Occipital lobe (tissue), 2 donors: ENCODE data around the gene VGLL4. TPM values are rescaled to one million over a fixed set of nuclear protein-coding genes. Genes with fewer than 3 reads are reported as not detected.

Experiments used
- DNase-seq: peaks from one replicate; lab custom pipeline; 2025; lab: John Stamatoyannopoulos, UW
- total RNA-seq: library from RNA; depleted of rRNA; stranded (reverse); fragments of >200 nt; gene quantifications from one replicate; pipeline ENCODE4 v1.2.3, GENCODE V29; 2014

VGLL4 gene
- total RNA-seq, 1 donor from 2014 or later: 86.1 TPM

- no peak for DNase-seq
Observed at GRCh38 chr3:11553436-11554235, 90.1 kb downstream of the VGLL4 start.

DNA sequence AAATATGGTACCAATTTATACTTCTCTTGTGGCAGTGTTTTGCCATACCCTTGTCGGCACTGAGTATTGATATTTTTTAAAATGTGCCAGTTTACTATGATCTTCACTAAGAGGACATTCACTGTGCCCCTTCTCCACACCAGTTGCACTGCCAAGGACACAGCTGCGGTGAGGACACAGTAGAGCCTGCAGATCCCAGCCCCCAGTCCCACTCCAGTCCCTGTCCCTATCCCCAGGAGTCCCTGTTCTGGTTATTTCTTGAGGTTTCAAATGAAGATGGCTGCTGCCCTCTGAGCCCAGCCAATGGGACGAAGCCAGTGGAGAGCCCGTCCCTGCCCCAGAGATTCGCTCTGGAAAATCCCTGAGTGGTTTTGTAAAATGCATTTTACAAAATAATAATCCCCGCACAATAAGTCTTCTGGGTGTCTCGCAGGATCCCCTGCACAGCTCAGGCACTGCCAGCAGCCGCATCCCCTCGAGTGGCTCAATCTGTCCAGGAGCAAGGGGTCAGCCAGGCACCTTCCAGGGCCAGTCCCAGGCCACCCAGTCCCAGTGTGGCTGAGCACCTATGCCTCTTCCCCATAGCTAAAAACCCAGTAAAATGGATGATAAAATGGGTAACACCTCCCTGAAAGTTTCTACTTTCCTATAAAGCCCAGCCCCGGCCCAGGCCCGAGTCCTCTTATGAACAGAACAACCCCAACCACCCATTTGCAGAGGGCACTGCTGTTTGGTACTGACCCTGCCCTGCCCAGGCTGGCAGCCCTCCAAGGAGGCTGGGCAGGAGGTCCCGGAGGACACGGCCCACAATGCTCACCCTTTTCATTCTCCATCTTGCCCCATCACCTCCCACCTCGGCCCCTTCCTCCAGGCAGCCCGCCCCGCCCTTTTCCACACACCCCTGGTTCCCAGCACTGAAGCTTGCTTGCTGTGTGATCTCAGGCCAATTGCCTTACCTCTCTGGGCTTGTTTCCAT is 91.1 kb downstream of the VGLL4 start:
- DNase-seq: no peak

DNA sequence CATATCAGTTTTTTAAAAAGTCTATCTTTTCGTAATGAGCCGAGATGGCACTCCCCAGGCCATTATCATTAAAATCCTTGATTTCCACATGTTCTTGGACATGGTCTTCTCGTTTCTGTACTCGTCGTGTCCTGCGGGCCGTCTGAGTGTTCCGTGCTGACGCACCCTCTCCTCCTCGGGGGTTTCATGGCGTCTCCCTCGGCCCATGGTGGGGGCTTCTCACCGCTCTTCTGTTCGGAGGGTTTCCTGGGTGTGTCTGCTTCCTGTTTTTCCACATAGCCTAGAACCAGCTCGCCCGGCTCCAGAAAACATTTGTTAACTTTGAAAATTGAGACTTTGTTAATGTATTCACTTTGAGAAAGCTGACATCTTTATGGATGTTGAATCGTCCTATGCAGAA is 92.7 kb downstream of the VGLL4 start:
- DNase-seq: no peak

- DNase-seq: no peak
Observed at GRCh38 chr3:11549580-11550140, 94.1 kb downstream of the VGLL4 start.

DNA sequence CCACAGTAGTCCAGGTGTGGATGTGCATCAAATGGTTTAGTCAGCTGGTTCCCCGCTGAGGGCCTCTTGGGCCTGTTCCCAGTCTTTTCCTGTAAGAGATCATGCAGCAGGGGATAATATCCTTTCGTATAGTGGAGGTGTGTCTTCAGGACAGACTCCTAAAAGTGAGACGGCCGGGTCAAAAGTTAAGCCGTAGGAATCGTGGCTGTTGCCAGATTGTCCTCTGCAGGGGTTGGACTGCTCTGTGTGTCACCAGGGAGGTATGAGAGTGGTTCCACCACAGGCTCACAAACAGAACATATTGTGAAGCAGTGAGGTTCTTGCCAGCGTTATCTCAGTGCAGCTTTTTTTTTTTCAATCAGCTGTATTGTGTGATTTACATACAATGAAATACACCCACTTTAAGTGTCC is 95.0 kb downstream of the VGLL4 start:
- no peak for DNase-seq

GRCh38 chr3:11547498-11547897 is 96.2 kb downstream of the VGLL4 start:
- DNase-seq: no peak

DNA sequence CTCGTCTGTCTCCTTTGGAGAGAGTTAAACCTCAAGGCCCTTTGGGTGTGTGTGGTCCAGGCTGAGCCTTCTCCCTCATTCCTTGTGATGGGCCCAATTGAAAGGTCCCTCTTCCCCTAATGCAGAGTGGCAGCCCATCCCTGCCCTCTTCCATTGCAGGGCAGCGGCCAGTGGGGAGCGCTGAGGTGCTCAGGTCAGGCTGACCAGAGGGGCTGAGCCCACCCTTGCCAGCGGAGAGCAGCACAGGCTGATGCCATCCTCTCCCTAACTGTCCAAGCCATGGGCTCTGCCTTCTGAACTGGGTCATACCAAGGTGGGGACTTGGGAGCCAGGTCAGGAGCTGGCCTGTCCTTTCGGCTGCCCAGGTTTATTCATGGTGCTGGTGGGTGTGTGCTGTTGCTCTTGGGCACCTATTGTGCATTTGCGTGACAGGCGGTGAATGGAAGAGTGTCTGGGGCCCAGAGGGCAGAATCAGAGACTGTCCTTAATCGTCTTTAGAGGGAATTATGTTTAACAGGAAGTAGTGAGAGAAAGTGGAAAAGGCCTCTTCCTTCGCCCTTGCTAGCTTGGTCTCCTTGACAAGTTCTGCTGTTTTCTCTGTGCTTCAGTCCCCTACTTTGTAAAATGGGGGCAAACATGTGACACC is 96.9 kb downstream of the VGLL4 start:
- DNase-seq: no peak

- no peak for DNase-seq
Observed at GRCh38 chr3:11545186-11545851, 98.4 kb downstream of the VGLL4 start.

GRCh38 chr3:11544412-11545181 is 99.1 kb downstream of the VGLL4 start:
- no peak for DNase-seq

DNA sequence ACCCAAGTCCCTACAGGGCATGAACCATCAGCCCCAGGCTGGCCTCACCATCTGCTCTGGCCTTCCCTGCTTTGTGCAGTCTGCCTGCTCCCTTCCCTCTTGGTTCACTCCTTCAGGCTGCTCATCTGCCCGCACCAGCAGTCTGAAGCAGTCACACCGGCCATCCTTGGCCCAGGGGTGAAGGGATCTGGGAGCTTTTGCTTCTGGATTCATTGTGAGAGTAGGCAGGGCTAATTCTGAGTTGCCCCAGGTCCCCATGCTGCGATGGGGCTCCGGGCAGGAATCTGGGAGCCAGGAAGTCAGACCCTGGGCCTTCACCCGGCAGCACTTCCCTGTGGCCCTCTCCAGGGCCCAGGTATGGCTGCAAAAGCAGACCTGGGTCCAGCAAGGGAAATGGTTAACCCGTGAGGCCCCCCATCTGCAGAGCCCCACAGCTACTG is 99.7 kb downstream of the VGLL4 start:
- DNase-seq: no peak

GRCh38 chr3:11543141-11543947 is 100.4 kb downstream of the VGLL4 start:
- no peak for DNase-seq

GRCh38 chr3:11542551-11542950 is 101.2 kb downstream of the VGLL4 start:
- DNase-seq: no peak

- DNase-seq: no peak
Observed at GRCh38 chr3:11541321-11542303, 102.1 kb downstream of the VGLL4 start.

DNA sequence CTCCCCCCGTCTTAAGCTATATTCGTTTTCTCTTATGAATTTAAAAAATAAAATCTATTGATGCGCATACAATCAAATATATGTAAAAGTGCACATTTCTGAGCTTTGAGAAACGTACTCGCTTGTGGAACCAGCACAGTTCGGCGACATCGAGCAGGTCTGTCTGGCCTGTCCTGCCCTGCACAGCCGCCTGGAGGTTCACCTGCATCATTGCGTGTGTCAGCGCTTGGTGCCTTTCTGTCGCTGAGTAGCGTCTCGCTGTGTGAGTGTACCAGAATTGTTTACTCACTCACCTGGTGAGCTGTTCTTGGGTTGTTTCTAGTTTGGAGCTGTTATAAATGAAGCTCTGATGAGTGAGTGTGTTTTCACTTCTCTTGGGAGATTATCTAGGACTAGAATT is 104.0 kb downstream of the VGLL4 start:
- no peak for DNase-seq

- DNase-seq: no peak
Observed at GRCh38 chr3:11539218-11539617, 104.5 kb downstream of the VGLL4 start.

- no peak for DNase-seq
Observed at GRCh38 chr3:11538581-11538980, 105.1 kb downstream of the VGLL4 start.

DNA sequence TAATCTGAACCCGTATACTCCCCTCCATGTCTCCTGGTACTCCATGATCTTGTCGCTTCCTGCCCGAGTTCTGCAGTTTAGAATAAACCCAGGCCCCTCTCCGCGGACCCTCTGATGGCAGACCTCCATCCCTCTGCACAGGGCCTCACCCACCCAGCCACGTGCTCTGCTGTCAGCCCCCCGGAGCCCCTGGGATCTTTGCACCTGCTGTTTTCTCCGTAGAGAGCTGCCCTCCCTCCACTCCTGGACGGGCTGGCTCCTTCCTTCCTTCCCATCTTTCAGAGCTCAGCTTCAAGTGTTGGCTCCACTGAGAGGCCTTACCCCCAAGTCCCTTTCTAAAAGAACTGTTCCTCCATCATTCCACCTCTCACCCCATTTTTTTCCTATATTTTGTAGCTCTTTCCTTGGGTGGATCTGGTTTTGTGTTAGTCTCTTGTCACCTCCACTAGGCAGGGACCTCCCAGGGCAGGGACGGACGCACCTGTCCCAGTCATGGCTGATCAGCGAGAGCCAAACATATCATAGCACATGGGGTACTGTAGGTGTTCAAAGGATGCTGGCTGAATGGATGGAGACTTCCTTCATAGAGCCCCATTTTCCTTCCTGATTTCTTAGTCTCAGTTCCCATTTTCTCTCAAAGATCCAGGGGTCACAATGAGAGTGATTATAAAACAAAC is 106.6 kb downstream of the VGLL4 start:
- DNase-seq: no peak
